Astrocyte of the hippocampus (primary cell): ENCODE measurements around the gene MAD2L2.

Experiments
- DNase-seq: peaks from one replicate; pipeline ENCODE4 v3.0.0; 2011; ENCODE audit warnings: low read depth, low spot score

Gene MAD2L2

GRCh38 chr1:11681071-11681771 is at the start of gene MAD2L2:
MAD2L2 (minus strand) TSS chr1:11681148; CDS start chr1:11680601, 547 bp downstream.
- peak; percentile 92 for DNase-seq

- no peak for DNase-seq
Observed at GRCh38 chr1:11730429-11730891, 49.5 kb upstream of the MAD2L2 start.

GRCh38 chr1:11729498-11730428 is 48.8 kb upstream of the MAD2L2 start:
- peak; percentile 50 for DNase-seq

- no peak for DNase-seq
Observed at GRCh38 chr1:11729155-11729497, 48.2 kb upstream of the MAD2L2 start.

- DNase-seq = no peak
Observed at GRCh38 chr1:11728126-11728806, 47.3 kb upstream of the MAD2L2 start.

GRCh38 chr1:11727119-11727518 is 46.2 kb upstream of the MAD2L2 start:
- no peak for DNase-seq

- no peak for DNase-seq
Observed at GRCh38 chr1:11725616-11726015, 44.7 kb upstream of the MAD2L2 start.

GRCh38 chr1:11722538-11722937 is 41.6 kb upstream of the MAD2L2 start:
- DNase-seq = no peak

GRCh38 chr1:11721311-11721710 is 40.4 kb upstream of the MAD2L2 start:
- no peak for DNase-seq

GRCh38 chr1:11720525-11720924 is 39.6 kb upstream of the MAD2L2 start:
- no peak for DNase-seq

GRCh38 chr1:11720033-11720376 is 39.1 kb upstream of the MAD2L2 start:
- no peak for DNase-seq

- DNase-seq = peak; percentile 83
Observed at GRCh38 chr1:11719313-11720032, 38.5 kb upstream of the MAD2L2 start.

GRCh38 chr1:11714831-11715575 is 34.1 kb upstream of the MAD2L2 start:
- no peak for DNase-seq

GRCh38 chr1:11713095-11713494 is 32.1 kb upstream of the MAD2L2 start:
- DNase-seq = no peak

- DNase-seq = no peak
Observed at GRCh38 chr1:11712285-11712684, 31.3 kb upstream of the MAD2L2 start.

- no peak for DNase-seq
Observed at GRCh38 chr1:11711490-11711889, 30.5 kb upstream of the MAD2L2 start.

GRCh38 chr1:11708554-11709350 is 27.8 kb upstream of the MAD2L2 start:
- DNase-seq = no peak

- no peak for DNase-seq
Observed at GRCh38 chr1:11707621-11708276, 26.8 kb upstream of the MAD2L2 start.

GRCh38 chr1:11706292-11706691 is 25.3 kb upstream of the MAD2L2 start:
- DNase-seq = no peak

- DNase-seq = no peak
Observed at GRCh38 chr1:11705596-11705995, 24.6 kb upstream of the MAD2L2 start.
